Measurements from ENCODE around the gene EOGT.

- TF ChIP-seq CTCF (IDR thresholded peaks at IDR 0.05) (no peak), ZFX (IDR thresholded peaks at IDR 0.05; ENCODE audit: borderline replicate concordance) (no peak)
Measured at GRCh38 chr3:68985146-68985790, 28.2 kb downstream of the EOGT start.

Measured in 22Rv1 (cell line).